A673 (cell line): ENCODE results near the gene SUPT5H.

Source experiments
- EZH2 ChIP-seq: fragments of 200-600 bp; sonication (generic); IDR thresholded peaks from 2 replicates; pipeline ENCODE4 v1.6.1; 2017; ENCODE audit warnings: borderline replicate concordance, low read depth, mild to moderate bottlenecking, mixed read lengths, antibody characterized with exemption, low read length; ENCODE audit not compliant: poor library complexity, severe bottlenecking
- TF ChIP-seq, protein P1 (sequence below): fragments of 300-800, 200-600 bp; sonication (generic); conservative IDR thresholded peaks from 2 replicates; pipeline ENCODE4 v1.5.1; 2017; ENCODE audit warnings: low read depth, mild to moderate bottlenecking, antibody characterized with exemption, low read length, moderate library complexity, mixed read lengths

DNA sequence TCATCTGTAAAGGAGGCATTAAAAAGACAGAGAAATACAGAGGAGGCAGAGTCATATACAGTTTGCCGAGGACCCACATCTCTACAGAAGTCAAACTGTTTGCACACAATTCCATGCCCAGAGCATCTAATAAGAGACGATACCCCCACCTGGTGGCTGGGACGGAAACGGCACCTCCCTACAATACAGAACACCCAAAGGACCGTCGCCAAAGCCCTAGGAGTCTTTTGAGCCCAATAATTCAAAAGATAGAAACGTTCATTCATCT, 33.6 kb upstream of the SUPT5H start:
- TF ChIP-seq, protein P1, sequence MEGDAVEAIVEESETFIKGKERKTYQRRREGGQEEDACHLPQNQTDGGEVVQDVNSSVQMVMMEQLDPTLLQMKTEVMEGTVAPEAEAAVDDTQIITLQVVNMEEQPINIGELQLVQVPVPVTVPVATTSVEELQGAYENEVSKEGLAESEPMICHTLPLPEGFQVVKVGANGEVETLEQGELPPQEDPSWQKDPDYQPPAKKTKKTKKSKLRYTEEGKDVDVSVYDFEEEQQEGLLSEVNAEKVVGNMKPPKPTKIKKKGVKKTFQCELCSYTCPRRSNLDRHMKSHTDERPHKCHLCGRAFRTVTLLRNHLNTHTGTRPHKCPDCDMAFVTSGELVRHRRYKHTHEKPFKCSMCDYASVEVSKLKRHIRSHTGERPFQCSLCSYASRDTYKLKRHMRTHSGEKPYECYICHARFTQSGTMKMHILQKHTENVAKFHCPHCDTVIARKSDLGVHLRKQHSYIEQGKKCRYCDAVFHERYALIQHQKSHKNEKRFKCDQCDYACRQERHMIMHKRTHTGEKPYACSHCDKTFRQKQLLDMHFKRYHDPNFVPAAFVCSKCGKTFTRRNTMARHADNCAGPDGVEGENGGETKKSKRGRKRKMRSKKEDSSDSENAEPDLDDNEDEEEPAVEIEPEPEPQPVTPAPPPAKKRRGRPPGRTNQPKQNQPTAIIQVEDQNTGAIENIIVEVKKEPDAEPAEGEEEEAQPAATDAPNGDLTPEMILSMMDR, result peak; percentile 98
- TF ChIP-seq EZH2, result no peak
